ENCODE measurements around the gene ASTN2. TPM values are rescaled to one million over a fixed set of nuclear protein-coding genes. Genes with fewer than 3 reads are reported as not detected.

ASTN2 gene
- total and polyA plus RNA-seq, 2 donors (not counting 3 experiments of a cell fraction or from before 2014, with no cell fraction given): 1.0 to 1.9 TPM

DNA sequence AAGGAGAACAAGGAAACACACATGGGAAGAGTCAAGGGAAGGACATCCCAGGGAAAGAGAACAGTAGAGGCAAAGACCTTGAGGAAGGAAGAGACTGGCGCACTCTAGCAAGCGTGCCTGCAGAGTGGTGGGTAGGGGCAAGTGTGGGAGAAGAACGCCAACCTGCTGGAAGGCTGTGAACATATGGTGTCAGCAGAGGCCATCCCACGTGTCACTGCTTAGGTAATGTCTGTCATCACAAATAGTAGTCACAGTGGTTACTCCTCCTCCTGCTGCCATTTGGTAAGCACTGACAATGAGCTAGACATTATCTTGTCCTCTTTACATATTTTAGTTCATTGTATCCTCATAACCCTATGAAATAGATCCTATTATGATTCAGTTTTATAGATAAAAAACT, 934.2 kb downstream of the ASTN2 start:
- H4K20me1 ChIP-seq (replicated peaks; ENCODE audit: control insufficient read depth, extremely low read depth, insufficient read depth, low read length): no peaks in the 10 kb centered on the region
- no peak for FAIRE-seq
- dilution Hi-C loops (cut with MboI; ENCODE audit: extremely low pct_ligation_motif_present, low sequenced_read_pairs): no loop called here
- no peaks in the 10 kb centered on the region for H3K79me2 ChIP-seq (ENCODE audit: control insufficient read depth, insufficient read depth, low read length)
- no peak overlapping the region for H3K9ac ChIP-seq (replicated peaks; ENCODE audit: extremely low read depth, insufficient read depth, low read length)
- no TSS peak for BruUV-seq (replicated peaks)
- H3K36me3 ChIP-seq (ENCODE audit: control insufficient read depth in 2 of 2, extremely low read depth in 1 of 2, insufficient read depth in 2 of 2, low read length in 2 of 2): no peaks in the 10 kb centered on the region
- no peak for DNase-seq (ENCODE audit: low read depth, low spot score)
- H3K4me1 ChIP-seq (ENCODE audit: control insufficient read depth, extremely low read depth, insufficient read depth, low read length): no peaks in the 10 kb centered on the region
- no peaks in the 10 kb centered on the region for H3K9me3 ChIP-seq (replicated peaks; ENCODE audit: control insufficient read depth, insufficient read depth, low read length)
- no peak overlapping the region for H3K4me2 ChIP-seq (ENCODE audit: insufficient read depth, low read length)
- intact Hi-C loops (cut with micrococcal nuclease): no loop called here
- no peak overlapping the region for H3K27ac ChIP-seq (ENCODE audit: insufficient read depth, low read depth, low read length)
- ChIA-PET POLR2A (no interaction called here), CTCF (no interaction called here)
- H3K4me3 ChIP-seq (replicated peaks in 1 of 3; ENCODE audit: insufficient read depth in 1 of 3, low read depth in 1 of 3, low read length in 3 of 3): no peak overlapping the region
- H2AFZ ChIP-seq (ENCODE audit: low read depth, low read length): no peak overlapping the region
- TF ChIP-seq MAX (IDR thresholded peaks at IDR 0.05; ENCODE audit: insufficient read depth, insufficient read length): no peak
- TF ChIP-seq FOS (IDR thresholded peaks at IDR 0.05; ENCODE audit: borderline replicate concordance, insufficient read depth, low read length): no peak
- no peak for TF ChIP-seq CTCF (IDR thresholded peaks at IDR 0.05; ENCODE audit: extremely low read depth in 1 of 2, insufficient read depth in 1 of 2, low read depth in 1 of 2, low read length in 2 of 2)
- TF ChIP-seq JUN (IDR thresholded peaks at IDR 0.05; ENCODE audit: borderline replicate concordance, insufficient read depth, insufficient read length, low read depth): no peak
- no peak for TF ChIP-seq POLR2A (IDR thresholded peaks at IDR 0.05; ENCODE audit: low read depth, low read length)
- TF ChIP-seq EZH2 (IDR thresholded peaks at IDR 0.05; ENCODE audit: borderline replicate concordance, low read depth, low read length, severe bottlenecking): no peak
- TF ChIP-seq MYC (IDR thresholded peaks at IDR 0.05; ENCODE audit: low read depth, low read length): no peak
- no peak for TF ChIP-seq POLR2AphosphoS5 (IDR thresholded peaks at IDR 0.05; ENCODE audit: insufficient read depth, low read depth, low read length)
- TF ChIP-seq GATA2 (IDR thresholded peaks at IDR 0.05; ENCODE audit: insufficient read depth, insufficient read length, low read depth, low read length): no peak
- no peaks in the 10 kb centered on the region for H3K27me3 ChIP-seq (ENCODE audit: control insufficient read depth in 2 of 2, insufficient read depth in 2 of 2, low read length in 2 of 2)
- no peaks in the 10 kb centered on the region for H3K9me1 ChIP-seq (replicated peaks; ENCODE audit: control insufficient read depth, extremely low read depth, insufficient read depth, low read length)

All from endothelial cell of umbilical vein (primary cell).